Upper lobe of right lung (tissue), 1 donor: ENCODE data around the gene ICOSLG. TPM values are rescaled to one million over a fixed set of nuclear protein-coding genes. Genes with fewer than 3 reads are reported as not detected.

Experiments used
- ATAC-seq: fragments of 200-7000 bp; cut with Tn5 transposase; one replicate; pipeline ENCODE4 v1.9.1; 2020; ENCODE audit warnings: mild to moderate bottlenecking, moderate library complexity
- DNase-seq: peaks from one replicate; pipeline ENCODE4 v3.0.0-alpha.2; 2020
- H3K27ac ChIP-seq: fragments of 200-600 bp; one replicate; pipeline ENCODE4 v1.8.0; 2022
- H3K27me3 ChIP-seq: fragments of 200-600 bp; one replicate; pipeline ENCODE4 v1.8.0; 2022; ENCODE audit warnings: mild to moderate bottlenecking
- H3K36me3 ChIP-seq: fragments of 200-600 bp; one replicate; pipeline ENCODE4 v1.8.0; 2022
- H3K4me1 ChIP-seq: fragments of 200-600 bp; one replicate; pipeline ENCODE4 v1.8.0; 2022
- H3K4me3 ChIP-seq: fragments of 200-600 bp; one replicate; pipeline ENCODE4 v1.8.0; 2022; ENCODE audit warnings: mild to moderate bottlenecking
- H3K9me3 ChIP-seq: fragments of 200-600 bp; one replicate; pipeline ENCODE4 v1.8.0; 2022
- intact Hi-C: fragments of 100-400 bp; cut with DNase I; formaldehyde crosslinking; loops from one replicate; pipeline ENCODE4 v1.11.0; 2022
- total RNA-seq: library from RNA; stranded (reverse); fragmentation: NEBNext Ultra II Directional; extraction: Animal tissue kit (Norgen Biotek cat#: 25700); gene quantifications from one replicate; pipeline ENCODE4 v1.2.1, GENCODE V29; 2021
- TF ChIP-seq, protein P1 (sequence below): fragments of 200-600 bp; IDR thresholded peaks from one replicate; pipeline ENCODE4 v1.8.0; 2022; ENCODE audit warnings: antibody characterized with exemption
- donor health status: DM: no; HTN: yes; CAD: no; lungs with severe emphysema.

ICOSLG gene
- total RNA-seq, 1 donor from 2014 or later: 11.3 TPM

DNA sequence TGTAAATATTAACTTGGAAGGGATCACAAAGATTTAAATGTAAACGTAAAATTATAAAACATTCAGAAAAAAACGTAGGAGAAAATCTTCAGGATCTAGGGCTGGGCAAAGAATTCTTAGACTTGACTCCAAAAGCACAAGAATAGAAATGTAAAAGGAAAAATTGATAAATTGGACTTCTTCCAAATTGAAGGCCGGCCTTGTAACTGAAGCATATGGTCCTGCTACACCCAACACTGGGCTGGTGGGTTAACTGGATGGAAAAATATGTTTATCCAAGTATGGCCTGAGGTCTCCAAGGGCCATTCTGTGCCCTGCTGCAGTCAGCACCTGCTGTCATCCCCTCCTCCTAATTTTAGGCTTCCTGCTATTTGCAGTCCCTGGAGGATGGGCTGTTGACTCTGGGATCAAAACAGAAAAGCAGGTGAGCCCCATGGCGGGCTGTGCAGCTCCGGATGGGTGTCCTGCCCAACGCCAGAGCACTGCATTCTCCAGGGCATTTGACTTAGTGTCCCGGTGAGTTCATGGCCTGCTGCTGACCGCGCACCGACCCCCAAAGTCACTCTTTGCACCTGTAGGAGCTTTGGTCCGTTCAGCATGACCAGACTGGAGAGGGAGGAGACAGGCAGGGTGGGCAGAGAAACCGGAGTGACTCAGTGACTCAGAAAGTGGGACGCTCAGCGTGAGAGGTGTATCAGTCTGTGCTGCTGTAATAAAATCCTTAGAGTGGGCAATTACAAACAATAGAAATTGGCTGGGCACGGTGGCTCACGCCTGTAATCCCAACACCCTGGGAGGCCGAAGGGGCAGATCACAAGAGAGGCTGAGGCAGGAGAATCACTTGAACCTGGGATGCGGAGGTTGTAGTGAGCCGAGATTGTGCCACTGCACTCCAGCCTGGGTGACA, 38.9 kb upstream of the ICOSLG start:
- Histone ChIP-seq H3K36me3 (no peaks in the 10 kb centered on the region), H3K27me3 (no peaks in the 10 kb centered on the region), H3K4me1 (no peaks in the 10 kb centered on the region), H3K4me3 (no peak overlapping the region), H3K9me3 (no peaks in the 10 kb centered on the region), H3K27ac (no peak overlapping the region)
- intact Hi-C loops: no loop called here
- DNase-seq: no peak
- TF ChIP-seq, protein P1, sequence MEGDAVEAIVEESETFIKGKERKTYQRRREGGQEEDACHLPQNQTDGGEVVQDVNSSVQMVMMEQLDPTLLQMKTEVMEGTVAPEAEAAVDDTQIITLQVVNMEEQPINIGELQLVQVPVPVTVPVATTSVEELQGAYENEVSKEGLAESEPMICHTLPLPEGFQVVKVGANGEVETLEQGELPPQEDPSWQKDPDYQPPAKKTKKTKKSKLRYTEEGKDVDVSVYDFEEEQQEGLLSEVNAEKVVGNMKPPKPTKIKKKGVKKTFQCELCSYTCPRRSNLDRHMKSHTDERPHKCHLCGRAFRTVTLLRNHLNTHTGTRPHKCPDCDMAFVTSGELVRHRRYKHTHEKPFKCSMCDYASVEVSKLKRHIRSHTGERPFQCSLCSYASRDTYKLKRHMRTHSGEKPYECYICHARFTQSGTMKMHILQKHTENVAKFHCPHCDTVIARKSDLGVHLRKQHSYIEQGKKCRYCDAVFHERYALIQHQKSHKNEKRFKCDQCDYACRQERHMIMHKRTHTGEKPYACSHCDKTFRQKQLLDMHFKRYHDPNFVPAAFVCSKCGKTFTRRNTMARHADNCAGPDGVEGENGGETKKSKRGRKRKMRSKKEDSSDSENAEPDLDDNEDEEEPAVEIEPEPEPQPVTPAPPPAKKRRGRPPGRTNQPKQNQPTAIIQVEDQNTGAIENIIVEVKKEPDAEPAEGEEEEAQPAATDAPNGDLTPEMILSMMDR: no peak
- ATAC-seq: no peak

DNA sequence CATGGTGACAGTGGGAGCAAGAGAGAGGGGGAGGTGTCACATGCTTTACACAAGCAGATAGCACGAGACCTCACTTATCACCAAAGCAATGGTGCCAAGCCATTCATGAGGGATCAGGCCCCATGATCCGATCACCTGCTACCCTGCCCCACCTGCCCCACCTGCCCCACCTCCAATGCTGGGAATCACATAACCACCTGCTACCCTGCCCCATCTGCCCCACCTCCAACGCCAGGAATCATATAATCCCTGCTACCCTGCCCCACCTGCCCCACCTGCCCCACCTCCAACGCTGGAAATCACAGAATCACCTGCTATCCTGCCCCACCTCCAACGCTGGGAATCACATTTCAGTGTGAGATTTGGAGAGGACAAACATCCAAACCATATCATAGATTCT, 34.3 kb upstream of the ICOSLG start:
- no peak overlapping the region for H3K27ac ChIP-seq
- intact Hi-C loops: no loop called here
- ATAC-seq (no peak), DNase-seq (no peak)
- H3K36me3 ChIP-seq: no peaks in the 10 kb centered on the region
- no peaks in the 10 kb centered on the region for H3K4me1 ChIP-seq
- no peak overlapping the region for H3K4me3 ChIP-seq
- TF ChIP-seq, protein P1: no peak
- H3K27me3 ChIP-seq: no peaks in the 10 kb centered on the region
- H3K9me3 ChIP-seq: no peaks in the 10 kb centered on the region

DNA sequence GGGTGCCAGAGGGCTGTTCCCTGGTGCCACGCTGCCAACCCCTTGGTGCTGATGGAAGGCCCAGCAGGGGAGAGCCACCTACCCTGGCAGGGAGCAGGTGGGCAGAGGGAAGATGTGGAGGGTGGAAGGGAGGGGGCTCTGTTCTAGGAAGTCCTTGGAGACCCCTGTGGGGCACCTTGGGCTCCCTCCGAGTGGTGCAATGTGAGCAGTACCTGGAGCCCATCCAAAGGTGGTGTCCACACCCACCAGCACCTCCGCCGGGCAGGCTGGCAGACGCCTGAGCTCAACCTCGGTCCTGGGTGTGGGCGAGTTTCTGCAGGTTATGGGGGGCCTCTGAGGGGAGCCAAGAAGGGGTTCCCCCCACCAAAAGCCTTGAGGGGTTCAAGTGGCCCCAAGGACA, 32.3 kb upstream of the ICOSLG start:
- H3K9me3 ChIP-seq: no peaks in the 10 kb centered on the region
- H3K27me3 ChIP-seq: no peaks in the 10 kb centered on the region
- no peak overlapping the region for H3K27ac ChIP-seq
- no peaks in the 10 kb centered on the region for H3K36me3 ChIP-seq
- TF ChIP-seq, protein P1: no peak
- H3K4me1 ChIP-seq: no peaks in the 10 kb centered on the region
- H3K4me3 ChIP-seq: no peak overlapping the region
- ATAC-seq: no peak
- intact Hi-C loops: no loop called here
- no peak for DNase-seq

DNA sequence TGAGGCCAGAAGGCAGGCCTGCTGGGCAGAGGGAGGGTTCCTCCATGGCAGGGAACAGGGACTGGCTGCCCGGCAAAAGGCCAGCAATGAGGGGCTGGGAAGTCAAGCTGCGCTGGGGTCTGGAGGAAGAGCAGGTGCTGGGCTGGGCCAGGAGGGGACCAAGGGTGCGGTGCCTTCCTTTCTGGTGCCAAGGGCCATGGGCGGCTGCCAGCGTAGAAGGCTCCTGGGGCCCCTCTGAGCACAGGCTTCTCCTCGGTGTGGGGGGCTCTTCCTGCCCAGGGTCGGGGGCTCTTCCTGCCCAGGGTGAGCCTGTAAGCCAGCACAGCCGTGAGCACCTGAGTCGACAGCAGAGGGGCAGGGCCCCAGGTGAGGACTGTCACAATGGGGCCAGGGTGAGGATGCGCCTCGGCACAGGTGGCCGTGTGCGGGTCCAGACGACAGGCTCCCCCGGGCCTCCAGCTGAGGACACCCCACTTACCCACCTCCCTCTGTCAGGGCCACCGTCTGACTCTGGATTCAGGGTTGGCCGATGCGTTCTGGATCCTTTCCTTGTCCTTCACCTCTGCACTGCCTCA, 31.6 kb upstream of the ICOSLG start:
- ATAC-seq (peak; percentile 36), DNase-seq (no peak)
- TF ChIP-seq, protein P1: no peak
- H3K4me3 ChIP-seq: no peak overlapping the region
- H3K4me1 ChIP-seq: no peaks in the 10 kb centered on the region
- no peaks in the 10 kb centered on the region for H3K9me3 ChIP-seq
- no peaks in the 10 kb centered on the region for H3K36me3 ChIP-seq
- H3K27me3 ChIP-seq: no peaks in the 10 kb centered on the region
- intact Hi-C loops: no loop called here
- no peak overlapping the region for H3K27ac ChIP-seq

DNA sequence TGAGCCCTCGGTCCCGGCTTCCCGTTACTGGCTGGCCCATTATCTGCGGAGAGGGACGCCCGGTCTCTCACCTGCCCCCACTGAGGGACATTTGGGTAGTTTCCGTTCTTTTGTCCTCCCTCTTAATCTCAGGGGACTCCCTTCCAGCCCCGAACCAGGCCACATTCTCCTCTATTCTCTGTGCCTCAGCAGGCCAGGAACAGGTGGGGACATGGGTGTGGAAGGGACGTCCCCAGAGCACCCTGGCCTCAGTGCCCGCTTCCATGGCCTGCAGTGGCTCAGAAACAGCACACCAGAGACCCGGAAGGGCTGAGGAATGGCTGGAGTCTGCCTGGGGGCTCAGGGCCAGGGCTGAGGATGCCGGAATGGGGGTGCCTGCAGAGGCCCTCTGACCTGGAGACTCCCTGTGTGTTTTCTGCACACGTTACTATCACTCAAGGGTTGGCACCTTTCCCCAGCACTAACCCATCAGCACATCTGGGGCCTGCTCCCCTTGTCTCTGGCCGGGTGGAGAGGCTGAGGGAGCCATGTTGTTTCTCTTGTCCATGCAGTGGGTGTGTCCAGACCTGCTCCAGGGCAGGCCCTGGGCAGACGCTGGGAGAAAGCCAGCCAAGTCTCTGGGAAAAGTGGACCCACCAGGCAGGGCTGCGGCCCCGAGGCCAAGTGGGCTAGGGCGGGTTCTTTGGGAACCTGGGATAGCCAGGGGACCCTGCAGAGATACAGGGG, 31.0 kb upstream of the ICOSLG start:
- intact Hi-C loops: no loop called here
- no peaks in the 10 kb centered on the region for H3K9me3 ChIP-seq
- ATAC-seq (no peak), DNase-seq (no peak)
- no peaks in the 10 kb centered on the region for H3K4me1 ChIP-seq
- H3K27me3 ChIP-seq: no peaks in the 10 kb centered on the region
- no peaks in the 10 kb centered on the region for H3K36me3 ChIP-seq
- no peak overlapping the region for H3K4me3 ChIP-seq
- no peak overlapping the region for H3K27ac ChIP-seq
- TF ChIP-seq, protein P1: no peak
